Vagina (tissue), 2 donors: Measurements from ENCODE around the gene ACOXL. TPM values are rescaled to one million over a fixed set of nuclear protein-coding genes. Genes with fewer than 3 reads are reported as not detected.

Experiments used
- DNase-seq, 2 donors: peaks; one replicate each; pipeline ENCODE4 v3.0.0-alpha.2; 2017; ENCODE audit errors: extremely low spot score in 2 of 2
- H3K27ac ChIP-seq: fragments of 200-600 bp; sonication (generic); one replicate; pipeline ENCODE4 v1.5.1; 2019
- H3K27me3 ChIP-seq: fragments of 200-600 bp; sonication (generic); one replicate; pipeline ENCODE4 v1.5.1; 2019
- H3K36me3 ChIP-seq, 2 donors: fragments of 200-600 bp; sonication (generic); one replicate each; pipeline ENCODE4 v1.5.1; 2017 to 2019
- H3K4me1 ChIP-seq: fragments of 200-600 bp; sonication (generic); one replicate; pipeline ENCODE4 v1.5.1; 2019
- H3K4me3 ChIP-seq, 2 donors: fragments of 200-600 bp; sonication (generic); 1 replicate in 1 of 2; 2 replicates in 1 of 2; pipeline ENCODE4 v1.5.1; 2016 to 2019
- H3K9me3 ChIP-seq: fragments of 200-600 bp; sonication (generic); one replicate; pipeline ENCODE4 v1.5.1; 2019
- POLR2A ChIP-seq, 2 donors: fragments of 450-650 bp; IDR thresholded peaks; one replicate each; pipeline ENCODE4 v1.6.1; 2017; ENCODE audit warnings: antibody characterized with exemption in 2 of 2, mild to moderate bottlenecking in 2 of 2, moderate library complexity in 2 of 2
- POLR2AphosphoS5 ChIP-seq, 2 donors: sonication (generic); formaldehyde crosslinking; IDR thresholded peaks; one replicate each; pipeline ENCODE4 v1.9.0; 2017; ENCODE audit warnings: antibody characterized with exemption in 2 of 2, mild to moderate bottlenecking in 2 of 2, low read depth in 1 of 2; ENCODE audit not compliant: insufficient read depth in 1 of 2
- intact Hi-C: fragments of 100-400 bp; cut with DNase I; formaldehyde crosslinking; loops from one replicate; pipeline ENCODE4 v1.15.1; 2023
- total RNA-seq: library from RNA; depleted of rRNA; stranded (reverse); fragments of >200 nt; gene quantifications from one replicate; pipeline ENCODE4 v1.2.3, GENCODE V29; 2016
- TF ChIP-seq, protein P1 (sequence below), 3 experiments: fragments of 450-650 bp in 2 of 3; fragments of 200-600 bp in 1 of 3; sonication (generic) in 1 of 3; IDR thresholded peaks; one replicate each; pipeline ENCODE4 v1.5.1; 2017 to 2019; ENCODE audit warnings: antibody characterized with exemption in 3 of 3, mild to moderate bottlenecking in 2 of 3, moderate library complexity in 2 of 3

ACOXL gene
- total RNA-seq, 1 donor from 2014 or later, result not detected

DNA sequence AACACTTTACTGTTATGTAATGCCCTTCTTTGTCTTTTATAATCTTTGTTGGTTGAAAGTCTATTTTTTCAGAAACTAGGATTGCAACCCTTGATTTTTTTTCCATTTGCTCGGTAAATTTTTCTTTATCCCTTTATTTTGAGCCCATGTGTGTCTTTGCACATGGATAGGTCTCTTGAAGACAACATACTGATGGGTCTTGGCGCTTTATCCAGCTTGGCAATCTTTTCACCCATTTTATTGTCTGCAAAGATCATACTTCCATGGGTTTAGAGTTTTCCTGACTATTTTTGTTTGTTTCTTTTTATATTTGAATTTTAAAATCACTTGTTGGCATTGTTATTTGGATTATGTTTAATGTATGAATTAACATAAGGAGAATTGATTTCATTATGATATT is 27.0 kb downstream of the ACOXL start:
- no peak overlapping the region for H3K27ac ChIP-seq
- H3K4me3 ChIP-seq, result no peak overlapping the region
- no peaks in the 10 kb centered on the region for H3K9me3 ChIP-seq
- H3K27me3 ChIP-seq, result no peaks in the 10 kb centered on the region
- intact Hi-C loops, result no loop called here
- TF ChIP-seq, protein P1, sequence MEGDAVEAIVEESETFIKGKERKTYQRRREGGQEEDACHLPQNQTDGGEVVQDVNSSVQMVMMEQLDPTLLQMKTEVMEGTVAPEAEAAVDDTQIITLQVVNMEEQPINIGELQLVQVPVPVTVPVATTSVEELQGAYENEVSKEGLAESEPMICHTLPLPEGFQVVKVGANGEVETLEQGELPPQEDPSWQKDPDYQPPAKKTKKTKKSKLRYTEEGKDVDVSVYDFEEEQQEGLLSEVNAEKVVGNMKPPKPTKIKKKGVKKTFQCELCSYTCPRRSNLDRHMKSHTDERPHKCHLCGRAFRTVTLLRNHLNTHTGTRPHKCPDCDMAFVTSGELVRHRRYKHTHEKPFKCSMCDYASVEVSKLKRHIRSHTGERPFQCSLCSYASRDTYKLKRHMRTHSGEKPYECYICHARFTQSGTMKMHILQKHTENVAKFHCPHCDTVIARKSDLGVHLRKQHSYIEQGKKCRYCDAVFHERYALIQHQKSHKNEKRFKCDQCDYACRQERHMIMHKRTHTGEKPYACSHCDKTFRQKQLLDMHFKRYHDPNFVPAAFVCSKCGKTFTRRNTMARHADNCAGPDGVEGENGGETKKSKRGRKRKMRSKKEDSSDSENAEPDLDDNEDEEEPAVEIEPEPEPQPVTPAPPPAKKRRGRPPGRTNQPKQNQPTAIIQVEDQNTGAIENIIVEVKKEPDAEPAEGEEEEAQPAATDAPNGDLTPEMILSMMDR (IDR thresholded peaks at IDR 0.05), result no peak
- TF ChIP-seq POLR2AphosphoS5 (IDR thresholded peaks at IDR 0.05; ENCODE audit: insufficient read depth in 1 of 2, low read depth in 1 of 2) (no peak), POLR2A (IDR thresholded peaks at IDR 0.05) (no peak)
- no peaks in the 10 kb centered on the region for H3K4me1 ChIP-seq
- no peaks in the 10 kb centered on the region for H3K36me3 ChIP-seq
- no peak for DNase-seq

DNA sequence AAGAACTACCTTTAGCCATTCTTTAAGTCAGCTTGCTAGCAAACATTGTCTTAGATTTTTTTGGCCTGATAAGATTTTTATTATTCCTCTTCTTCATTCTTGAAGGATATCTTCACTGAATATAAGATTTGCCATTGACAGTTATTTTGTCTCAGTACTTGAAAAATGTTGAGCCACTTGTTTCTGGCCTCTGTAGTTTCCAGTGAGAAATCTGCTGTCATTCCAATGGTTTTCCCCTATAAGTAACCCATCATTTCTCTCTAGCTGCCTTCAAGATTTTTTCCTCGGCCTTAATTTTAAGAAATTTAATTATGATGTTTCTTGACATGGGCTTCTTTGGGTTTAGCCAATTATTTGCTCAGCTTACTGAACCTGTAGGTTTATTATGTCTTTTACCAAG is 32.6 kb downstream of the ACOXL start:
- H3K36me3 ChIP-seq, result no peaks in the 10 kb centered on the region
- no peak overlapping the region for H3K27ac ChIP-seq
- H3K27me3 ChIP-seq, result no peaks in the 10 kb centered on the region
- no peaks in the 10 kb centered on the region for H3K9me3 ChIP-seq
- H3K4me1 ChIP-seq, result no peaks in the 10 kb centered on the region
- no peak overlapping the region for H3K4me3 ChIP-seq
- no peak for DNase-seq
- intact Hi-C loops, result no loop called here
- TF ChIP-seq POLR2A (IDR thresholded peaks at IDR 0.05) (no peak), POLR2AphosphoS5 (IDR thresholded peaks at IDR 0.05; ENCODE audit: insufficient read depth in 1 of 2, low read depth in 1 of 2) (no peak)
- TF ChIP-seq, protein P1 (IDR thresholded peaks at IDR 0.05), result no peak

DNA sequence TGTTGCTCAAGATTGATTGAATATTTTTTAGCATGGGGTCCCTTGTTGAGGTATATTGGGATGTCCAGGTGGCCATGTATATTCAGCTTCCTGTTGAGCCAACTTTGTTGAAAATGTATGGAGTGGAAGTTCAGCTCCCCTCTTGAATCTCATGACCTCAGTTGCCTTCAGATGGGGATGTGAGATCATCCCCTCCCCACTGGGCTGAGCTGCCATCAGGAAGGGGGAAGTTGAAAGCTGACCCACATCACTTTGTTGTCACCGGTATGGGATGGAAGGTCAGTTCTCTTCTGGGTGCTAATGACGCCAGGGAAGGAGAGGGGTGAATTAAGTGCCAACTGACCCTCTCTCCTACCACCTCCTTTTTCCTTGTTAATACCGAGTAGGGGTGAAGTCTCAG is 33.9 kb downstream of the ACOXL start:
- Histone ChIP-seq H3K4me3 (no peak overlapping the region), H3K9me3 (no peaks in the 10 kb centered on the region), H3K4me1 (peaks cover 8% of the 10 kb centered on the region), H3K27me3 (no peaks in the 10 kb centered on the region), H3K36me3 (no peaks in the 10 kb centered on the region), H3K27ac (no peak overlapping the region)
- no peak for DNase-seq
- TF ChIP-seq, protein P1 (IDR thresholded peaks at IDR 0.05), result no peak
- no peak for TF ChIP-seq POLR2A (IDR thresholded peaks at IDR 0.05)
- no peak for TF ChIP-seq POLR2AphosphoS5 (IDR thresholded peaks at IDR 0.05; ENCODE audit: insufficient read depth in 1 of 2, low read depth in 1 of 2)
- intact Hi-C loops, result no loop called here

DNA sequence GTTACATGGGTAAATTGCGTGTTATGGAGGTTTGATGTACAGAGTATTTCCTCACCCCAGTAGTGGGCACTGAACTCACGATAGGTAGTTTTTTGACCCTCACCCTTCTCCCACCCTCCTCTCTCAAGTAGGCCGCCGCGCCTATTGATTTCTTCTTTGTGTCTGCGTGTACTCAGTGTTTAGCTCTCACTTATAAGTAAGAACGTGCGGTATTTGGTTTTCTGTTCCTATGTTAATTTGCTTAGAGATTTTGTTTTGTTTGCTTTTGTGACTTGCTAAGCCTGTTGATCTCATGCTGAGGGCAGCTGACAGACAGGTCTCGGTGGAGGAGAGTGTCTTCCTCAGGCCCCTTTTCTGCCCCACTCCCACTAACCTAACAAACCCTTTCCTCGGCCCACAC is 36.2 kb downstream of the ACOXL start:
- Histone ChIP-seq H3K4me3 (no peak overlapping the region), H3K36me3 (no peaks in the 10 kb centered on the region), H3K4me1 (peaks cover 14% of the 10 kb centered on the region), H3K9me3 (no peaks in the 10 kb centered on the region), H3K27me3 (no peaks in the 10 kb centered on the region), H3K27ac (no peak overlapping the region)
- intact Hi-C loops, result no loop called here
- no peak for DNase-seq
- TF ChIP-seq, protein P1 (IDR thresholded peaks at IDR 0.05), result no peak
- no peak for TF ChIP-seq POLR2A (IDR thresholded peaks at IDR 0.05)
- TF ChIP-seq POLR2AphosphoS5 (IDR thresholded peaks at IDR 0.05; ENCODE audit: insufficient read depth in 1 of 2, low read depth in 1 of 2), result no peak

DNA sequence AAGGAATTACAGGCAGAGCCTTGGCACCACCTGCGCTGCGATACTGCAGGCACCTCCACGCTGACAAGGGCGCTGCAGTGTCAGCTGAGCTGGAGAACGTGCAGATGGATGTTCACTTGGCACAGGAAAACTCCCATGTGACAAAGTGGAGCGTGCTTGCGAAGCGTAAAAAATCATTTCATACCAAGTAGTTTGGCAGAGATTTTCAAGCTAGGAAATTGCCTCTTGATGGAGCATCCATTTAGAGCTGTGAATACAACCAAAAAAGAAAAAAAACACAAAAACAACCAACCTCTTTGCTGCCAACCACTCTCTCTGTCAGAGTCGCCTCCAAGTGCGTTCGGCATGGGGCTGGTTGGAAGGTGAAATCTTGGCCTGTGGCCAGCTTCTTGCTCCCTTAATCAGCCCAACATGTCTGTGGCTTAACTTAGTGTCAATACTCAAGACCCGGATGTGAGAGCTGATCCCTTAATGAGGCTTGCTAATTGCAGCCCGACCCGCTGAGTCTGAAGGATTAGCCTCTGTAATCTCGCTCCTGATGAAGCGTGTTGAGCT is 38.1 kb downstream of the ACOXL start:
- Histone ChIP-seq H3K4me3 (peak overlapping the region; percentile 13 to 28), H3K27ac (no peak overlapping the region), H3K4me1 (peaks cover 14% of the 10 kb centered on the region), H3K9me3 (no peaks in the 10 kb centered on the region), H3K27me3 (no peaks in the 10 kb centered on the region), H3K36me3 (no peaks in the 10 kb centered on the region)
- no peak for TF ChIP-seq POLR2A (IDR thresholded peaks at IDR 0.05)
- TF ChIP-seq, protein P1 (IDR thresholded peaks at IDR 0.05), result no peak
- no peak for TF ChIP-seq POLR2AphosphoS5 (IDR thresholded peaks at IDR 0.05; ENCODE audit: insufficient read depth in 1 of 2, low read depth in 1 of 2)
- intact Hi-C loops, result no loop called here
- no peak for DNase-seq
